ENCODE data around the gene PIK3C2G.

PIK3C2G gene

GRCh38 chr12:18421867-18422266 is 160.5 kb downstream of the PIK3C2G start:
- TF ChIP-seq, protein P1, sequence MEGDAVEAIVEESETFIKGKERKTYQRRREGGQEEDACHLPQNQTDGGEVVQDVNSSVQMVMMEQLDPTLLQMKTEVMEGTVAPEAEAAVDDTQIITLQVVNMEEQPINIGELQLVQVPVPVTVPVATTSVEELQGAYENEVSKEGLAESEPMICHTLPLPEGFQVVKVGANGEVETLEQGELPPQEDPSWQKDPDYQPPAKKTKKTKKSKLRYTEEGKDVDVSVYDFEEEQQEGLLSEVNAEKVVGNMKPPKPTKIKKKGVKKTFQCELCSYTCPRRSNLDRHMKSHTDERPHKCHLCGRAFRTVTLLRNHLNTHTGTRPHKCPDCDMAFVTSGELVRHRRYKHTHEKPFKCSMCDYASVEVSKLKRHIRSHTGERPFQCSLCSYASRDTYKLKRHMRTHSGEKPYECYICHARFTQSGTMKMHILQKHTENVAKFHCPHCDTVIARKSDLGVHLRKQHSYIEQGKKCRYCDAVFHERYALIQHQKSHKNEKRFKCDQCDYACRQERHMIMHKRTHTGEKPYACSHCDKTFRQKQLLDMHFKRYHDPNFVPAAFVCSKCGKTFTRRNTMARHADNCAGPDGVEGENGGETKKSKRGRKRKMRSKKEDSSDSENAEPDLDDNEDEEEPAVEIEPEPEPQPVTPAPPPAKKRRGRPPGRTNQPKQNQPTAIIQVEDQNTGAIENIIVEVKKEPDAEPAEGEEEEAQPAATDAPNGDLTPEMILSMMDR (IDR thresholded peaks at IDR 0.05; ENCODE audit: insufficient read depth, low read length, poor library complexity, severe bottlenecking): no peak
- no peak for DNase-seq (ENCODE audit: extremely low read depth, insufficient read length)
- no peak overlapping the region for H3K4me3 ChIP-seq (replicated peaks; ENCODE audit: low read depth, low read length)
- H3K36me3 ChIP-seq (ENCODE audit: control insufficient read depth, insufficient read depth, low read length): no peaks in the 10 kb centered on the region
- H3K27me3 ChIP-seq (replicated peaks; ENCODE audit: control insufficient read depth, insufficient read depth, low read length): no peaks in the 10 kb centered on the region

DNA sequence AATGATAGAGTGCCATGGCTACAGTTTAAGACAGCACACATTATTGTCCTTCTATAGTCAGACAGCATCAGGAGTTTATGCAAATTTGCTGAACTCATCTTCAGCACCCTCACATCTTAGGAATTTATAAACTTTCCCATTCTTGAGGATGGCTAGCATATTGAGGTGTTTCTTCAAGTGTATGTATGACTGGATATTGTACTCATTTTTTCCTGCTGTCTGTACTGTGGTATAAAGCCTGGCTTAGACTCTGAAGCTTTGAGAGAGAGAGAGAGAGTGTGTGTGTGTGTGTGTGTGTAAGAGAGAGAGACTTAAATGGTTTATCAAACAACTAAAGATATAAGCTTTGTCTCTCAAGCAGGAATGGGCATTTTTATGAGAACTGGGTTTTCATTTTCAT is 161.6 kb downstream of the PIK3C2G start:
- TF ChIP-seq, protein P1 (IDR thresholded peaks at IDR 0.05; ENCODE audit: insufficient read depth, low read length, poor library complexity, severe bottlenecking): no peak

DNA sequence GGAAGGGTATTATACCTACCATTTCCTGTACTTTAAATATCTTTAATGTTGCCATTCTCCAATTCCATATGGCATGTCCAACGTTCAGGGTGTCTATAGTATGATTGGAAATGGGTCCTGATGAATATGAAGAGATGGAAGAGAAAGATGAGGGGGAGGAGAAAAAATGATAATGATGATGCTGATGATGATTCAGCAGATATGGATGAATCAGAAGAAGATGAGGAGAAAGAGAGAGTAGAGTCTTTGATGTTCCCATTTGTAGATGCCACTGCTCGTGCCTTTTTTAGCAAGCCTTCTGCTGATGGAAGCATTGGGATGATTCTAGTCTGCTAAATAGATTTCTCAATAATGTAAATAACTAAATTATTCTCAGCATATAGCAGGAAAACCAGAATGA is 163.5 kb downstream of the PIK3C2G start:
- TF ChIP-seq, protein P1 (IDR thresholded peaks at IDR 0.05; ENCODE audit: insufficient read depth, low read length, poor library complexity, severe bottlenecking): no peak
- H3K27me3 ChIP-seq (replicated peaks; ENCODE audit: control insufficient read depth, insufficient read depth, low read length): no peaks in the 10 kb centered on the region
- DNase-seq (ENCODE audit: extremely low read depth, insufficient read length): no peak
- H3K36me3 ChIP-seq (ENCODE audit: control insufficient read depth, insufficient read depth, low read length): no peaks in the 10 kb centered on the region
- H3K4me3 ChIP-seq (replicated peaks; ENCODE audit: low read depth, low read length): no peak overlapping the region

More for the DNA sequence above, 161.6 kb downstream of the PIK3C2G start:
- Histone ChIP-seq H3K36me3 (ENCODE audit: control insufficient read depth, insufficient read depth, low read length) (no peaks in the 10 kb centered on the region), H3K4me3 (replicated peaks; ENCODE audit: low read depth, low read length) (no peak overlapping the region), H3K27me3 (replicated peaks; ENCODE audit: control insufficient read depth, insufficient read depth, low read length) (no peaks in the 10 kb centered on the region)
- DNase-seq (ENCODE audit: extremely low read depth, insufficient read length): no peak

DNA sequence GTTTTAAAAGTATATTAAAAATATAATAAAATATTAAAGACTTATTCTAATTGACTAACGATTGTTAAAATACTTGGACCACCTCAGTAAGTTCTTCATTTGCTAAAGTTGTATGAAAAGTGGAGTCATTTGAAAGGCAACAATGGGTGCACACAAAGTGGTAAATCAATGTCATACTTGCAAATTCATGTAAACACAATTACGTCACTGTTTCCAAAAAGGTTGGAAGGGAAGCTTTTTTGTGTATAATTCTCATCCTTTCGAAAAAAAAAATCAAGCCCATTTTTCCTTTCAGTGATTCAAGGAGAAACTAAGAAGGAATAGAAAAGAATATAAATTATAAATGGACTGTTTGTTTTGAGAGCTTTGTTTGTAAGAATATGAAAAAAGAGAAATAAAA is 166.2 kb downstream of the PIK3C2G start:
- Histone ChIP-seq H3K4me3 (replicated peaks; ENCODE audit: low read depth, low read length) (no peak overlapping the region), H3K27me3 (replicated peaks; ENCODE audit: control insufficient read depth, insufficient read depth, low read length) (no peaks in the 10 kb centered on the region), H3K36me3 (ENCODE audit: control insufficient read depth, insufficient read depth, low read length) (no peaks in the 10 kb centered on the region)
- TF ChIP-seq, protein P1 (IDR thresholded peaks at IDR 0.05; ENCODE audit: insufficient read depth, low read length, poor library complexity, severe bottlenecking): no peak
- no peak for DNase-seq (ENCODE audit: extremely low read depth, insufficient read length)

- TF ChIP-seq, protein P1 (IDR thresholded peaks at IDR 0.05; ENCODE audit: insufficient read depth, low read length, poor library complexity, severe bottlenecking): no peak
- no peak for DNase-seq (ENCODE audit: extremely low read depth, insufficient read length)
- H3K27me3 ChIP-seq (replicated peaks; ENCODE audit: control insufficient read depth, insufficient read depth, low read length): no peaks in the 10 kb centered on the region
- H3K4me3 ChIP-seq (replicated peaks; ENCODE audit: low read depth, low read length): no peak overlapping the region
- no peaks in the 10 kb centered on the region for H3K36me3 ChIP-seq (ENCODE audit: control insufficient read depth, insufficient read depth, low read length)
These were observed 167.1 kb downstream of the PIK3C2G start for GRCh38 chr12:18428416-18428815.

GRCh38 chr12:18429366-18429765 is 168.0 kb downstream of the PIK3C2G start:
- TF ChIP-seq, protein P1 (IDR thresholded peaks at IDR 0.05; ENCODE audit: insufficient read depth, low read length, poor library complexity, severe bottlenecking): no peak
- Histone ChIP-seq H3K4me3 (replicated peaks; ENCODE audit: low read depth, low read length) (no peak overlapping the region), H3K27me3 (replicated peaks; ENCODE audit: control insufficient read depth, insufficient read depth, low read length) (no peaks in the 10 kb centered on the region), H3K36me3 (ENCODE audit: control insufficient read depth, insufficient read depth, low read length) (no peaks in the 10 kb centered on the region)
- DNase-seq (ENCODE audit: extremely low read depth, insufficient read length): no peak

Data from GM06990 (cell line).